ENCODE data around the gene CPNE9.

The CPNE9 gene

GRCh38 chr3:9679476-9680080 is 24.1 kb upstream of the CPNE9 start:
- Histone ChIP-seq H3K36me3 (ENCODE audit: low read length) (no peaks in the 10 kb centered on the region), H3K9me2 (replicated peaks; ENCODE audit: insufficient read depth, low read length) (no peaks in the 10 kb centered on the region), H3K9me3 (ENCODE audit: insufficient read depth, low read length) (no peaks in the 10 kb centered on the region), H3K79me2 (ENCODE audit: insufficient read depth, low read length) (no peaks in the 10 kb centered on the region), H2AFZ (ENCODE audit: low read depth, low read length, severe bottlenecking) (no peak overlapping the region), H3K27ac (ENCODE audit: low read depth, low read length) (no peak overlapping the region), H3F3A (ENCODE audit: insufficient read depth) (no peaks in the 10 kb centered on the region), H3K9ac (ENCODE audit: low read length) (no peak overlapping the region), H3K4me3 (ENCODE audit: insufficient read depth, low read length, poor library complexity, severe bottlenecking) (no peak overlapping the region), H3K4me2 (ENCODE audit: low read depth, low read length, poor library complexity, severe bottlenecking) (no peak overlapping the region), H4K20me1 (ENCODE audit: low read depth, low read length) (no peaks in the 10 kb centered on the region), H3K27me3 (ENCODE audit: low read length) (no peaks in the 10 kb centered on the region)
- TF ChIP-seq EZH2phosphoT487 (conservative IDR thresholded peaks at IDR 0.05; ENCODE audit: low read length) (no peak), CTCF (IDR thresholded peaks at IDR 0.05; ENCODE audit: insufficient read depth, low read length, poor library complexity, severe bottlenecking) (no peak)

GRCh38 chr3:9681011-9681722 is 22.5 kb upstream of the CPNE9 start:
- H3K4me3 ChIP-seq (ENCODE audit: insufficient read depth, low read length, poor library complexity, severe bottlenecking), result no peak overlapping the region
- H3K36me3 ChIP-seq (ENCODE audit: low read length), result no peaks in the 10 kb centered on the region
- no peaks in the 10 kb centered on the region for H3F3A ChIP-seq (ENCODE audit: insufficient read depth)
- TF ChIP-seq EZH2phosphoT487 (conservative IDR thresholded peaks at IDR 0.05; ENCODE audit: low read length) (no peak), CTCF (IDR thresholded peaks at IDR 0.05; ENCODE audit: insufficient read depth, low read length, poor library complexity, severe bottlenecking) (no peak)
- no peaks in the 10 kb centered on the region for H3K9me3 ChIP-seq (ENCODE audit: insufficient read depth, low read length)
- no peaks in the 10 kb centered on the region for H3K79me2 ChIP-seq (ENCODE audit: insufficient read depth, low read length)
- H3K9me2 ChIP-seq (replicated peaks; ENCODE audit: insufficient read depth, low read length), result no peaks in the 10 kb centered on the region
- no peak overlapping the region for H2AFZ ChIP-seq (ENCODE audit: low read depth, low read length, severe bottlenecking)
- no peak overlapping the region for H3K4me2 ChIP-seq (ENCODE audit: low read depth, low read length, poor library complexity, severe bottlenecking)
- H4K20me1 ChIP-seq (ENCODE audit: low read depth, low read length), result no peaks in the 10 kb centered on the region
- H3K27ac ChIP-seq (ENCODE audit: low read depth, low read length), result no peak overlapping the region
- H3K9ac ChIP-seq (ENCODE audit: low read length), result no peak overlapping the region
- H3K27me3 ChIP-seq (ENCODE audit: low read length), result no peaks in the 10 kb centered on the region

- H3F3A ChIP-seq (ENCODE audit: insufficient read depth), result no peaks in the 10 kb centered on the region
- no peak overlapping the region for H3K27ac ChIP-seq (ENCODE audit: low read depth, low read length)
- no peaks in the 10 kb centered on the region for H3K27me3 ChIP-seq (ENCODE audit: low read length)
- no peaks in the 10 kb centered on the region for H3K9me2 ChIP-seq (replicated peaks; ENCODE audit: insufficient read depth, low read length)
- no peaks in the 10 kb centered on the region for H4K20me1 ChIP-seq (ENCODE audit: low read depth, low read length)
- no peak overlapping the region for H3K9ac ChIP-seq (ENCODE audit: low read length)
- no peak overlapping the region for H2AFZ ChIP-seq (ENCODE audit: low read depth, low read length, severe bottlenecking)
- H3K9me3 ChIP-seq (ENCODE audit: insufficient read depth, low read length), result no peaks in the 10 kb centered on the region
- H3K36me3 ChIP-seq (ENCODE audit: low read length), result no peaks in the 10 kb centered on the region
- TF ChIP-seq CTCF (IDR thresholded peaks at IDR 0.05; ENCODE audit: insufficient read depth, low read length, poor library complexity, severe bottlenecking) (no peak), EZH2phosphoT487 (conservative IDR thresholded peaks at IDR 0.05; ENCODE audit: low read length) (no peak)
- H3K4me3 ChIP-seq (ENCODE audit: insufficient read depth, low read length, poor library complexity, severe bottlenecking), result no peak overlapping the region
- no peak overlapping the region for H3K4me2 ChIP-seq (ENCODE audit: low read depth, low read length, poor library complexity, severe bottlenecking)
- no peaks in the 10 kb centered on the region for H3K79me2 ChIP-seq (ENCODE audit: insufficient read depth, low read length)
Observed at GRCh38 chr3:9681723-9682081, 21.9 kb upstream of the CPNE9 start.

All from SU-DHL-6 (cell line).